Endothelial cell of umbilical vein (primary cell): ENCODE results near the gene DEFB124.

ENCODE experiments used
- EZH2 ChIP-seq: IDR thresholded peaks from 2 replicates; pipeline ENCODE4 v1.6.1; 2012; ENCODE audit warnings: borderline replicate concordance, low read depth, mild to moderate bottlenecking, moderate library complexity, low read length, inconsistent platforms; ENCODE audit not compliant: severe bottlenecking
- GATA2 ChIP-seq: IDR thresholded peaks from 2 replicates; pipeline ENCODE4 v1.7.0; 2011; ENCODE audit warnings: low read depth, mild to moderate bottlenecking, moderate library complexity, mixed read lengths, low read length; ENCODE audit not compliant: insufficient read length, insufficient read depth
- POLR2AphosphoS5 ChIP-seq: IDR thresholded peaks from 2 replicates; pipeline ENCODE4 v1.6.1; 2012; ENCODE audit warnings: low read depth, mild to moderate bottlenecking, control low read depth, low read length, moderate library complexity; ENCODE audit not compliant: insufficient read depth
- TF ChIP-seq, protein P1 (sequence below), 2 donors: IDR thresholded peaks; 1 replicate in 1 of 2; 2 replicates in 1 of 2; pipeline ENCODE4 v1.5.1; 2011; ENCODE audit warnings: low read length in 2 of 2, mild to moderate bottlenecking in 2 of 2, moderate library complexity in 2 of 2, control low read depth in 1 of 2, inconsistent platforms in 1 of 2, low read depth in 1 of 2; ENCODE audit not compliant: insufficient read depth in 1 of 2; ENCODE audit errors: extremely low read depth in 1 of 2

DNA sequence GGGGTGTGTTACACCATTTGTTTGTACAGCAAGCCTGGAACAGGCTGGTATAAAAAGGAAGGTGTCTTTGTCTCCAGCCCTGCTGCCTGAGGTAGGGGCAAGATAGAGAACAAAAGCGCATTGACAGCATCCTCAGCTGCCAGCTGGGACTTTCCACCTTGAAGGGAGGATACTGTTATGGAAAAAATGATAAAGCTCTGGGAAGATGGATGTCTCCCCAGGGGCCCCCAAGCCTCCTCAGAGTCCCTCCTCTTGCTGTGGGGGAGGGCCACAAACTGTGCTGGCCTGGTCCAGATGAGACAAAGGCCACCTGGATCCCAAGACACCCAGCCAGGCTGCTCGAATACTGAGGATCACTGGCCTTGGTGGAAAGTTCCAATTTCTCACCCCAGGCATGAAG lies 13.2 kb upstream of the DEFB124 start:
- TF ChIP-seq, protein P1, sequence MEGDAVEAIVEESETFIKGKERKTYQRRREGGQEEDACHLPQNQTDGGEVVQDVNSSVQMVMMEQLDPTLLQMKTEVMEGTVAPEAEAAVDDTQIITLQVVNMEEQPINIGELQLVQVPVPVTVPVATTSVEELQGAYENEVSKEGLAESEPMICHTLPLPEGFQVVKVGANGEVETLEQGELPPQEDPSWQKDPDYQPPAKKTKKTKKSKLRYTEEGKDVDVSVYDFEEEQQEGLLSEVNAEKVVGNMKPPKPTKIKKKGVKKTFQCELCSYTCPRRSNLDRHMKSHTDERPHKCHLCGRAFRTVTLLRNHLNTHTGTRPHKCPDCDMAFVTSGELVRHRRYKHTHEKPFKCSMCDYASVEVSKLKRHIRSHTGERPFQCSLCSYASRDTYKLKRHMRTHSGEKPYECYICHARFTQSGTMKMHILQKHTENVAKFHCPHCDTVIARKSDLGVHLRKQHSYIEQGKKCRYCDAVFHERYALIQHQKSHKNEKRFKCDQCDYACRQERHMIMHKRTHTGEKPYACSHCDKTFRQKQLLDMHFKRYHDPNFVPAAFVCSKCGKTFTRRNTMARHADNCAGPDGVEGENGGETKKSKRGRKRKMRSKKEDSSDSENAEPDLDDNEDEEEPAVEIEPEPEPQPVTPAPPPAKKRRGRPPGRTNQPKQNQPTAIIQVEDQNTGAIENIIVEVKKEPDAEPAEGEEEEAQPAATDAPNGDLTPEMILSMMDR (IDR thresholded peaks at IDR 0.05; ENCODE audit: extremely low read depth in 1 of 2, insufficient read depth in 1 of 2, low read depth in 1 of 2, low read length in 2 of 2): no peak
- TF ChIP-seq GATA2 (no peak), EZH2 (no peak), POLR2AphosphoS5 (no peak)
